IMR-90 (cell line): ENCODE results near the gene ABI3BP. TPM values are rescaled to one million over a fixed set of nuclear protein-coding genes. Genes with fewer than 3 reads are reported as not detected.
A peak's percentile ranks its signal among the peaks of the same experiment; 100 is the strongest.

Experiments used
- ATAC-seq: fragments of 200-7000 bp; cut with Tn5 transposase; 2 replicates; pipeline ENCODE4 v1.9.1; 2020; ENCODE audit warnings: low read depth, mild to moderate bottlenecking, moderate library complexity
- BruUV-seq: library from RNA; stranded (reverse); fragments of 400-500 nt; replicated peaks from 2 replicates; lab custom pipeline; 2021; lab: Mats Ljungman, UMichigan
- CTCF ChIA-PET: fragments of 300-600 bp; formaldehyde crosslinking; extraction: SDS; loops from one replicate; lab custom pipeline; 2021; ENCODE audit warnings: antibody characterized with exemption; lab: Yijun Ruan, JAX
- POLR2A ChIA-PET: fragments of 300-600 bp; sonication (Branson Sonifier 250); formaldehyde crosslinking; loops from one replicate; lab custom pipeline; 2022; ENCODE audit warnings: antibody characterized with exemption; ENCODE audit not compliant: unreplicated experiment; lab: Charles Lee
- DNase-seq: peaks from one replicate; pipeline ENCODE4 v3.0.0; 2013
- H2AFZ ChIP-seq: replicated peaks from 2 replicates; pipeline ENCODE3; 2013; ENCODE audit warnings: low read length, mild to moderate bottlenecking; ENCODE audit not compliant: poor library complexity
- H2AK5ac ChIP-seq: 2 replicates; pipeline ENCODE4 v1.6.1; 2013; ENCODE audit warnings: low read depth, low read length, inconsistent platforms
- H2AK9ac ChIP-seq: replicated peaks from 2 replicates; pipeline ENCODE3; 2013; ENCODE audit warnings: mild to moderate bottlenecking, low read depth, low read length, moderate library complexity; ENCODE audit not compliant: poor library complexity
- H2BK120ac ChIP-seq: 2 replicates; pipeline ENCODE4 v1.6.1; 2013; ENCODE audit warnings: low read depth, low read length, inconsistent platforms
- H2BK15ac ChIP-seq: 3 replicates; pipeline ENCODE4 v1.6.1; 2013; ENCODE audit warnings: low read depth, low read length, inconsistent platforms
- H2BK20ac ChIP-seq: 2 replicates; pipeline ENCODE4 v1.6.1; 2013; ENCODE audit warnings: low read depth, mild to moderate bottlenecking, inconsistent platforms, low read length, moderate library complexity
- H2BK5ac ChIP-seq: 2 replicates; pipeline ENCODE4 v1.6.1; 2013; ENCODE audit warnings: mild to moderate bottlenecking, low read depth, low read length, inconsistent platforms; ENCODE audit not compliant: poor library complexity, severe bottlenecking
- H3K14ac ChIP-seq: replicated peaks from 2 replicates; pipeline ENCODE4 v1.6.1; 2013; ENCODE audit warnings: low read depth, low read length, inconsistent platforms
- H3K18ac ChIP-seq: 2 replicates; pipeline ENCODE4 v1.6.1; 2013; ENCODE audit warnings: low read depth, low read length, control low read depth
- H3K23ac ChIP-seq: 2 replicates; pipeline ENCODE4 v1.6.1; 2013; ENCODE audit warnings: low read depth, low read length, inconsistent platforms
- H3K27ac ChIP-seq: 2 replicates; pipeline ENCODE4 v1.5.1; 2013; ENCODE audit warnings: mild to moderate bottlenecking, control low read depth, low read length; ENCODE audit not compliant: insufficient read depth
- H3K27me3 ChIP-seq: 2 replicates; pipeline ENCODE4 v1.6.1; 2013; ENCODE audit warnings: low read length; ENCODE audit not compliant: control insufficient read depth, insufficient read depth
- H3K36me3 ChIP-seq: 2 replicates; pipeline ENCODE4 v1.6.1; 2013; ENCODE audit warnings: low read length, mixed read lengths; ENCODE audit not compliant: control insufficient read depth, insufficient read depth
- H3K4ac ChIP-seq: 2 replicates; pipeline ENCODE4 v1.6.1; 2013; ENCODE audit warnings: low read depth, low read length, inconsistent platforms
- H3K4me1 ChIP-seq: 2 replicates; pipeline ENCODE4 v1.6.1; 2013; ENCODE audit warnings: low read length, mixed read lengths; ENCODE audit not compliant: control insufficient read depth, insufficient read depth
- H3K4me2 ChIP-seq: 2 replicates; pipeline ENCODE4 v1.6.1; 2013; ENCODE audit warnings: low read depth, mild to moderate bottlenecking, control low read depth, low read length, moderate library complexity
- H3K4me3 ChIP-seq: 2 replicates; pipeline ENCODE4 v1.5.1; 2013; ENCODE audit warnings: low read depth, mild to moderate bottlenecking, control low read depth, low read length, moderate library complexity; ENCODE audit not compliant: insufficient read depth
- H3K56ac ChIP-seq: 2 replicates; pipeline ENCODE4 v1.6.1; 2013; ENCODE audit warnings: low read length, inconsistent platforms; ENCODE audit not compliant: insufficient read depth; ENCODE audit errors: extremely low read depth
- H3K79me1 ChIP-seq, 2 experiments: 2 replicates each; pipeline ENCODE4 v1.6.1; 2013; ENCODE audit warnings: low read length in 2 of 2, inconsistent platforms in 1 of 2, low read depth in 1 of 2
- H3K9ac ChIP-seq: 2 replicates; pipeline ENCODE4 v1.6.1; 2013; ENCODE audit warnings: low read depth, low read length, control low read depth
- H3K9me1 ChIP-seq: 2 replicates; pipeline ENCODE4 v1.6.1; 2013; ENCODE audit warnings: low read length, inconsistent platforms; ENCODE audit not compliant: insufficient read depth
- H3K9me3 ChIP-seq: 2 replicates; pipeline ENCODE4 v1.6.1; 2013; ENCODE audit warnings: low read length; ENCODE audit not compliant: control insufficient read depth, insufficient read depth
- H4K20me1 ChIP-seq: 2 replicates; pipeline ENCODE4 v1.6.1; 2013; ENCODE audit warnings: low read length, inconsistent platforms; ENCODE audit not compliant: insufficient read depth
- H4K5ac ChIP-seq: 2 replicates; pipeline ENCODE4 v1.6.1; 2013; ENCODE audit warnings: mild to moderate bottlenecking, low read depth, low read length, control low read depth
- H4K8ac ChIP-seq, 2 experiments: 2 replicates each; pipeline ENCODE4 v1.6.1; 2013; ENCODE audit warnings: low read depth in 2 of 2, low read length in 2 of 2, control low read depth in 1 of 2, inconsistent platforms in 1 of 2
- H4K91ac ChIP-seq: 2 replicates; pipeline ENCODE4 v1.6.1; 2013; ENCODE audit warnings: low read depth, low read length, inconsistent platforms; ENCODE audit not compliant: insufficient read depth
- BHLHE40 ChIP-seq: fragments of 150-350 bp; IDR thresholded peaks from 2 replicates; pipeline ENCODE4 v1.6.1; 2016; ENCODE audit warnings: mild to moderate bottlenecking, low read depth, low read length
- CHD1 ChIP-seq: IDR thresholded peaks from 2 replicates; pipeline ENCODE4 v1.6.1; 2012; ENCODE audit warnings: low read depth, low read length, improper control_type of control experiment
- WGBS, 2 experiments: methylation state at CpG; one replicate each; pipeline versions ENCODE4 v1.1.5 to v1.1.7; 2013; ENCODE audit warnings: missing lambda C conversion rate in 2 of 2; ENCODE audit not compliant: insufficient read length in 1 of 2; ENCODE audit errors: extremely low coverage in 2 of 2; 5-methylcytosine and 5-hydroxymethylcytosine counted together
- dilution Hi-C: fragments of 300-500 bp; cut with HindIII; formaldehyde crosslinking; loops from one replicate; pipeline ENCODE4 v1.14.3; 2018; ENCODE audit warnings: low sequenced_read_pairs; ENCODE audit not compliant: unreplicated experiment
- in situ Hi-C: fragments of 300-500 bp; cut with MboI; formaldehyde crosslinking; loops from 3 replicates; pipeline ENCODE4 v1.14.3; 2019; ENCODE audit warnings: low sequenced_read_pairs, inconsistent platforms, mixed read lengths
- intact Hi-C: fragments of 100-400 bp; cut with micrococcal nuclease; formaldehyde crosslinking; loops from 2 replicates; pipeline ENCODE4 v1.10.0; 2022
- polyA plus RNA-seq, 3 experiments: library from polyadenylated mRNA; depleted of rRNA; stranded (reverse); fragments of >200 nt; gene quantifications; 2 replicates each; pipeline ENCODE4 v1.2.3, GENCODE V29; 2012; ENCODE audit warnings: low replicate concordance in 1 of 3
- total RNA-seq: library from RNA; depleted of rRNA; stranded (reverse); fragments of >200 nt; gene quantifications from 2 replicates; pipeline ENCODE4 v1.2.3, GENCODE V29; 2012

ABI3BP gene
- total and polyA plus RNA-seq, 2 of the 4 experiments (the other 2 are of a cell fraction): 3.0 to 26.7 TPM

DNA sequence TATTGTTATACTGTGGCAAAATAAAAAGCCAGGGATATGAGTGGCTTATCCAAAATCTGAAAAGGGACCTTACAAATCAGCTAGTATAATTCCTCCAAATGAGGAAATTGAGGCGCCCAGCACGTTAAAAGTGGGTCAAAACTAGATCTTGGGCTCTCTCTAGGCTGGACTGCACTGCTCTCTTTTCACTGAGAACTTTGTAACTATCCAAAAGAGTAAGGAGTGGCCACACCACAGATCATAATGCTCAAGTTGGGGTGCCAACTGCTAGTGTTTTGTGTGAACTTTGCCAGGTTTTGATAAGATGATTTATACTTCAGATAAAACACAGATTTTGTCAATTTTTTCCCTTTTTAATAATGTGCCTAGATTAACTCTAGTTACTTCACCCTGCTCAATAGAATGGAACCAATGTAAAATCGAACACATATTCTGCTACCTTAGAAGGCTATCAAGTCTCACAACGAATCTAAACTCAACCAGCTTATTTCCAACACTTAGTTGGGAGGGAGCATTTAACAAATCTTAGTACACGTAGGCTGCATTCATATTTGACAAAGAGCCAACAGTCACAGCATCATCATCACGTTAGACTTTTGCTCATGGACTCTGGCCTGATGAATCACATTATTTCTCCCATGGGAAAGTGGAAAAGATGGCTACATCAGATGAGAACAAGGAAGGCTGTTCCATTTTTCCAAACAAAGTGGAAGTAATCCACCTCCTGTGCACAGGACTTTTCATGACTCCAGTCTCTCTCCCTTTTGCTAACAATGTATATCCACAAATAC, 64.4 kb downstream of the ABI3BP start:
- Histone ChIP-seq H3K23ac (0 out of 2 replicates have a peak overlapping the region, but pooled peaks have one; percentile 4), H2BK15ac (no peak overlapping the region), H2BK120ac (no peak overlapping the region), H3K18ac (no peak overlapping the region), H3K9ac (no peak overlapping the region), H3K4me3 (no peak overlapping the region), H3K4me1 (no peaks in the 10 kb centered on the region), H3K56ac (no peak overlapping the region), H3K27ac (no peak overlapping the region), H2BK20ac (no peak overlapping the region), H3K4me2 (no peak overlapping the region), H2BK5ac (no peak overlapping the region), H4K91ac (no peak overlapping the region), H2AK5ac (no peak overlapping the region), H2AK9ac (no peak overlapping the region), H3K4ac (no peak overlapping the region), H4K8ac (no peak overlapping the region), H3K14ac (no peak overlapping the region), H3K79me1 (no peaks in the 10 kb centered on the region), H3K9me1 (no peaks in the 10 kb centered on the region), H4K5ac (no peak overlapping the region), H3K36me3 (no peaks in the 10 kb centered on the region), H3K27me3 (no peaks in the 10 kb centered on the region), H4K20me1 (no peaks in the 10 kb centered on the region), H3K9me3 (no peaks in the 10 kb centered on the region), H2AFZ (no peak overlapping the region)
- intact Hi-C loops (no loop called here), dilution Hi-C loops (no loop called here), in situ Hi-C loops (no loop called here)
- ChIA-PET CTCF (interaction anchor here (0.7 kb wide), 1 partner anchor 88 kb away, joined by 3 read pairs; no protein-coding TSS in a partner anchor), POLR2A (no interaction called here)
- TF ChIP-seq CHD1 (no peak), BHLHE40 (0 out of 2 replicates have a peak, but pooled peaks have one; percentile 7)
- 100% methylated on average over 2 of the region's 6 CpGs; no CpG with 5 or more reads in 1 of the 2 experiments for WGBS, 2 experiments
- DNase-seq (peak; percentile 95), ATAC-seq (no peak)
- no TSS peak for BruUV-seq
